ENCODE measurements around the gene MAST4.
"Not testable (repeated sequence)": the region's sequence is repeated elsewhere in the genome, so short reads cannot be mapped to it uniquely, and the experiment has no call there.

The MAST4 gene

GRCh38 chr5:66742083-66742895 lies 146.1 kb downstream of the MAST4 start:
- DNase-seq (ENCODE audit: low read depth in 2 of 2, low spot score in 1 of 2): no peak

GRCh38 chr5:66742896-66743247 lies 146.7 kb downstream of the MAST4 start:
- no peak for DNase-seq (ENCODE audit: low read depth in 2 of 2, low spot score in 1 of 2)

- no peak for DNase-seq (ENCODE audit: low read depth in 2 of 2, low spot score in 1 of 2)
Observed at GRCh38 chr5:66743344-66743743, 147.2 kb downstream of the MAST4 start.

- no peak for DNase-seq (ENCODE audit: low read depth in 2 of 2, low spot score in 1 of 2)
Observed at GRCh38 chr5:66744040-66744439, 147.8 kb downstream of the MAST4 start.

- DNase-seq (ENCODE audit: low read depth in 2 of 2, low spot score in 1 of 2): no peak
Observed at GRCh38 chr5:66745297-66745696, 149.1 kb downstream of the MAST4 start.

- DNase-seq (ENCODE audit: low read depth in 2 of 2, low spot score in 1 of 2): no peak
Observed at GRCh38 chr5:66747607-66748006, 151.4 kb downstream of the MAST4 start.

- not testable (repeated sequence) for DNase-seq (ENCODE audit: low read depth in 2 of 2, low spot score in 1 of 2)
Observed at GRCh38 chr5:66752668-66753067, 156.5 kb downstream of the MAST4 start.

- no peak for DNase-seq (ENCODE audit: low read depth in 2 of 2, low spot score in 1 of 2)
Observed at GRCh38 chr5:66757219-66757833, 161.1 kb downstream of the MAST4 start.

GRCh38 chr5:66757834-66758371 lies 161.7 kb downstream of the MAST4 start:
- no peak for DNase-seq (ENCODE audit: low read depth in 2 of 2, low spot score in 1 of 2)

GRCh38 chr5:66769030-66769733 lies 173.0 kb downstream of the MAST4 start:
- no peak for DNase-seq (ENCODE audit: low read depth in 2 of 2, low spot score in 1 of 2)

- DNase-seq (ENCODE audit: low read depth in 2 of 2, low spot score in 1 of 2): no peak
Observed at GRCh38 chr5:66769839-66770617, 173.8 kb downstream of the MAST4 start.

GRCh38 chr5:66777868-66778267 lies 181.7 kb downstream of the MAST4 start:
- DNase-seq (ENCODE audit: low read depth in 2 of 2, low spot score in 1 of 2): no peak

- DNase-seq (ENCODE audit: low read depth in 2 of 2, low spot score in 1 of 2): no peak
Observed at GRCh38 chr5:66779528-66779927, 183.3 kb downstream of the MAST4 start.

- no peak for DNase-seq (ENCODE audit: low read depth in 2 of 2, low spot score in 1 of 2)
Observed at GRCh38 chr5:66788556-66788955, 192.4 kb downstream of the MAST4 start.

- no peak for DNase-seq (ENCODE audit: low read depth in 2 of 2, low spot score in 1 of 2)
Observed at GRCh38 chr5:66789434-66789833, 193.2 kb downstream of the MAST4 start.

GRCh38 chr5:66793049-66793448 lies 196.9 kb downstream of the MAST4 start:
- DNase-seq (ENCODE audit: low read depth in 2 of 2, low spot score in 1 of 2): no peak

GRCh38 chr5:66795682-66796081 lies 199.5 kb downstream of the MAST4 start:
- DNase-seq (ENCODE audit: low read depth in 2 of 2, low spot score in 1 of 2): no peak

- no peak for DNase-seq (ENCODE audit: low read depth in 2 of 2, low spot score in 1 of 2)
Observed at GRCh38 chr5:66796305-66797292, 200.4 kb downstream of the MAST4 start.

GRCh38 chr5:66802941-66803340 lies 206.7 kb downstream of the MAST4 start:
- DNase-seq (ENCODE audit: low read depth in 2 of 2, low spot score in 1 of 2): no peak
